A549 (cell line): ENCODE results near the gene TRAF7. TPM values are rescaled to one million over a fixed set of nuclear protein-coding genes. Genes with fewer than 3 reads are reported as not detected.

Experiments
- ATAC-seq, 2 experiments: fragments of 200-7000 bp in 1 of 2; fragments of >200 bp in 1 of 2; cut with Nextera tagmentation in 1 of 2; cut with Tn5 transposase in 1 of 2; 3 replicates each; pipeline versions ENCODE4 v1.8.0 to v1.9.1; 2018 to 2020; ENCODE audit warnings: mild to moderate bottlenecking in 1 of 2, moderate library complexity in 1 of 2
- CTCF ChIA-PET: fragments of 300-600 bp; sonication (Branson Sonifier 250); formaldehyde crosslinking; extraction: SDS; loops from one replicate; lab custom pipeline; 2021; ENCODE audit warnings: antibody characterized with exemption, inconsistent platforms; lab: Yijun Ruan, JAX
- POLR2A ChIA-PET: fragments of 350-600 bp; formaldehyde crosslinking; extraction: SDS; loops from one replicate; lab custom pipeline; 2021; ENCODE audit warnings: antibody characterized with exemption, inconsistent platforms; lab: Yijun Ruan, JAX
- DNase-seq, 2 experiments: peaks; one replicate each; pipeline versions ENCODE4 v3.0.0 to v3.0.0-alpha.2; 2011 to 2016; ENCODE audit warnings: low read depth in 1 of 2, low spot score in 1 of 2
- FAIRE-seq: peaks from 2 replicates; lab custom pipeline; 2011; peaks lifted over from hg19 to GRCh38; lab: Jason Lieb, UNC
- H3K27ac ChIP-seq, 2 experiments: fragments of >200 bp; sonication (Bioruptor Twin); formaldehyde crosslinking; 3 replicates each; pipeline ENCODE4 v1.5.1; 2016 to 2017
- H3K4me1 ChIP-seq: fragments of >200 bp; sonication (Bioruptor Twin); formaldehyde crosslinking; 3 replicates; pipeline ENCODE4 v1.6.1; 2016
- H3K4me2 ChIP-seq: fragments of >200 bp; sonication (Bioruptor Twin); formaldehyde crosslinking; 3 replicates; pipeline ENCODE4 v1.6.1; 2016
- H3K4me3 ChIP-seq: fragments of >200 bp; sonication (Bioruptor Twin); formaldehyde crosslinking; 3 replicates; pipeline ENCODE4 v1.5.1; 2016
- H3K9me3 ChIP-seq: fragments of >200 bp; sonication (Bioruptor Twin); formaldehyde crosslinking; 3 replicates; pipeline ENCODE4 v1.6.1; 2016
- ATOH8 ChIP-seq: fragments of 250-450 bp; sonication (Bioruptor Pico); IDR thresholded peaks from 2 replicates; pipeline ENCODE4 v1.5.0; 2020; ENCODE audit warnings: low read depth, mild to moderate bottlenecking, moderate library complexity
- BHLHE40 ChIP-seq: IDR thresholded peaks from 2 replicates; pipeline ENCODE4 v1.6.1; 2012; ENCODE audit warnings: low read depth, low read length, inconsistent platforms
- CHD4 ChIP-seq: fragments of 200-600 bp; sonication (generic); IDR thresholded peaks from 2 replicates; pipeline ENCODE4 v1.6.1; 2016; ENCODE audit warnings: antibody characterized with exemption, mild to moderate bottlenecking, borderline replicate concordance
- CTCF ChIP-seq: fragments of >200 bp; sonication (Bioruptor Twin); formaldehyde crosslinking; IDR thresholded peaks from 3 replicates; pipeline ENCODE4 v1.5.1; 2016
- E2F6 ChIP-seq: IDR thresholded peaks from 2 replicates; pipeline ENCODE4 v1.6.1; 2012; ENCODE audit warnings: low read depth, borderline replicate concordance
- EP300 ChIP-seq, 2 experiments: fragments of >200 bp; sonication (Bioruptor Twin); formaldehyde crosslinking; IDR thresholded peaks; 2 replicates in 1 of 2; 3 replicates in 1 of 2; pipeline ENCODE4 v1.6.1; 2016 to 2017
- ESRRA ChIP-seq: fragments of 150-350 bp; IDR thresholded peaks from 2 replicates; pipeline ENCODE4 v1.6.1; 2014; ENCODE audit warnings: mild to moderate bottlenecking, low read length, borderline replicate concordance
- FOXS1 ChIP-seq: fragments of 250-450 bp; sonication (Bioruptor Pico); IDR thresholded peaks from 2 replicates; pipeline ENCODE4 v1.5.0; 2020; ENCODE audit warnings: mild to moderate bottlenecking, moderate library complexity
- GATA3 ChIP-seq: IDR thresholded peaks from 2 replicates; pipeline ENCODE4 v1.6.1; 2012; ENCODE audit warnings: borderline replicate concordance
- HES2 ChIP-seq: fragments of >200 bp; sonication (Bioruptor Twin); formaldehyde crosslinking; IDR thresholded peaks from 2 replicates; pipeline ENCODE4 v1.6.1; 2016
- HEYL ChIP-seq: fragments of 250-450 bp; sonication (Bioruptor Pico); IDR thresholded peaks from 2 replicates; pipeline ENCODE4 v1.8.0; 2021; ENCODE audit warnings: mild to moderate bottlenecking, moderate library complexity
- HOXA7 ChIP-seq: fragments of 250-450 bp; sonication (Bioruptor Pico); IDR thresholded peaks from 2 replicates; pipeline ENCODE4 v1.5.0; 2020; ENCODE audit warnings: mild to moderate bottlenecking, moderate library complexity
- HOXB5 ChIP-seq: fragments of 250-450 bp; sonication (Bioruptor Pico); IDR thresholded peaks from 2 replicates; pipeline ENCODE4 v1.5.0; 2020; ENCODE audit warnings: mild to moderate bottlenecking, moderate library complexity
- JUN ChIP-seq, 2 experiments: fragments of >200 bp; sonication (Bioruptor Twin); formaldehyde crosslinking; IDR thresholded peaks; 2 replicates in 1 of 2; 3 replicates in 1 of 2; pipeline ENCODE4 v1.6.1; 2016 to 2017
- JUNB ChIP-seq: fragments of >200 bp; sonication (Bioruptor Twin); formaldehyde crosslinking; IDR thresholded peaks from 2 replicates; pipeline ENCODE4 v1.6.1; 2016
- MAFK ChIP-seq: fragments of 450-650 bp; IDR thresholded peaks from 2 replicates; pipeline ENCODE4 v1.6.1; 2014; ENCODE audit not compliant: partially characterized antibody
- RCOR1 ChIP-seq: fragments of 150-350 bp; IDR thresholded peaks from 2 replicates; pipeline ENCODE4 v1.6.1; 2014; ENCODE audit warnings: antibody characterized with exemption, low read length, low read depth
- RFX5 ChIP-seq: fragments of 450-650 bp; IDR thresholded peaks from 2 replicates; pipeline ENCODE4 v1.7.1; 2014; ENCODE audit warnings: antibody characterized with exemption, mild to moderate bottlenecking, moderate library complexity
- TP53 ChIP-seq: fragments of 250-450 bp; sonication (Bioruptor Pico); IDR thresholded peaks from 2 replicates; pipeline ENCODE4 v1.5.0; 2021; ENCODE audit warnings: mild to moderate bottlenecking, moderate library complexity
- USF2 ChIP-seq: fragments of 450-650 bp; IDR thresholded peaks from 2 replicates; pipeline ENCODE4 v1.6.1; 2014; ENCODE audit warnings: antibody characterized with exemption
- ZC3H11A ChIP-seq: fragments of 450-650 bp; IDR thresholded peaks from 2 replicates; pipeline ENCODE4 v1.6.1; 2014; ENCODE audit warnings: antibody characterized with exemption, mild to moderate bottlenecking
- ZFP36 ChIP-seq: fragments of 450-650 bp; IDR thresholded peaks from 2 replicates; pipeline ENCODE4 v1.6.1; 2014; ENCODE audit warnings: borderline replicate concordance; ENCODE audit not compliant: partially characterized antibody
- ZNF302 ChIP-seq: fragments of 250-450 bp; sonication (Bioruptor Pico); IDR thresholded peaks from 2 replicates; pipeline ENCODE4 v1.9.0; 2021; ENCODE audit warnings: inconsistent platforms, mild to moderate bottlenecking, moderate library complexity
- WGBS: methylation state at CpG from one replicate; pipeline ENCODE4 v1.1.6; 2017; ENCODE audit errors: missing lambda C conversion rate; 5-methylcytosine and 5-hydroxymethylcytosine counted together
- polyA plus RNA-seq, 4 experiments: library from polyadenylated mRNA; depleted of rRNA in 3 of 4; stranded (reverse); fragments of >200 nt; fragmentation: RNase III in 1 of 4; extraction: RNeasy Plus Mini Kit Qiagen cat#74134 plus additional on column Dnase treatment in 1 of 4; gene quantifications; 2 replicates in 3 of 4; 3 replicates in 1 of 4; pipeline ENCODE4 v1.2.3, GENCODE V29; 2011 to 2017

Gene TRAF7
- polyA plus RNA-seq, 2 of the 4 experiments (the other 2 are of a cell fraction): 31.9 to 50.0 TPM

GRCh38 chr16:2179576-2179975, 24.0 kb downstream of the TRAF7 start:
- ChIA-PET CTCF (no interaction called here), POLR2A (no interaction called here)
- Histone ChIP-seq H3K9me3 (no peaks in the 10 kb centered on the region), H3K4me2 (no peak overlapping the region), H3K27ac (no peak overlapping the region), H3K4me3 (no peak overlapping the region), H3K4me1 (no peaks in the 10 kb centered on the region)
- DNase-seq: no peak
- no peak for FAIRE-seq
- 94% methylated on average over 14 of the region's 31 CpGs for WGBS
- TF ChIP-seq ATOH8 (CRISPR knock-in tag): no peak
- no peak for TF ChIP-seq MAFK
- no peak for TF ChIP-seq ZFP36
- TF ChIP-seq ZNF302: no peak
- no peak for TF ChIP-seq HEYL (CRISPR knock-in tag)
- TF ChIP-seq TP53 (CRISPR knock-in tag): no peak
- no peak for TF ChIP-seq ESRRA
- no peak for TF ChIP-seq FOXS1 (CRISPR knock-in tag)
- no peak for TF ChIP-seq ZC3H11A
- no peak for TF ChIP-seq E2F6
- no peak for TF ChIP-seq EP300 (IDR thresholded peaks at IDR 0.05)
- TF ChIP-seq HOXB5 (CRISPR knock-in tag): no peak
- TF ChIP-seq BHLHE40: no peak
- no peak for TF ChIP-seq CTCF
- no peak for TF ChIP-seq RFX5
- TF ChIP-seq RCOR1: no peak
- no peak for TF ChIP-seq HES2
- ATAC-seq: no peak

GRCh38 chr16:2180461-2180860, 24.9 kb downstream of the TRAF7 start:
- DNase-seq (no peak), ATAC-seq (no peak), FAIRE-seq (no peak)
- Histone ChIP-seq H3K27ac (no peak overlapping the region), H3K4me3 (no peak overlapping the region), H3K4me2 (no peak overlapping the region), H3K9me3 (no peaks in the 10 kb centered on the region), H3K4me1 (no peaks in the 10 kb centered on the region)
- WGBS: 97% methylated on average over 21 of the region's 43 CpGs
- POLR2A ChIA-PET: interaction anchor here (1.9 kb wide), 1 partner anchor 25 kb away, joined by 7 read pairs; the partner anchor contains the start of gene TRAF7
- TF ChIP-seq HOXA7 (CRISPR knock-in tag) (no peak), E2F6 (no peak), JUN (IDR thresholded peaks at IDR 0.05) (no peak), HOXB5 (CRISPR knock-in tag) (no peak), USF2 (no peak), JUNB (no peak), GATA3 (no peak), ATOH8 (CRISPR knock-in tag) (no peak), CHD4 (no peak)
- CTCF ChIA-PET: interaction anchor here (2.9 kb wide), 1 partner anchor 15 kb away, joined by 13 read pairs; no protein-coding TSS in a partner anchor
